Tibial nerve (tissue), 4 donors: ENCODE results near the gene SPATA20.

Experiments
- EP300 ChIP-seq, 2 donors: sonication (generic); formaldehyde crosslinking; IDR thresholded peaks; one replicate each; pipeline ENCODE4 v1.6.1; 2017; ENCODE audit warnings: antibody characterized with exemption in 2 of 2, mild to moderate bottlenecking in 1 of 2
- POLR2A ChIP-seq, 2 donors: fragments of 450-650 bp; IDR thresholded peaks; one replicate each; pipeline ENCODE4 v1.6.1; 2017; ENCODE audit warnings: antibody characterized with exemption in 2 of 2, mild to moderate bottlenecking in 2 of 2, moderate library complexity in 2 of 2
- TF ChIP-seq, protein P1 (sequence below), 5 experiments: fragments of 200-600 bp in 3 of 5; fragments of 450-650 bp in 2 of 5; sonication (generic) in 3 of 5; IDR thresholded peaks; one replicate each; pipeline ENCODE4 v1.5.1; 2016 to 2019; ENCODE audit warnings: antibody characterized with exemption in 5 of 5, mild to moderate bottlenecking in 3 of 5, moderate library complexity in 2 of 5

DNA sequence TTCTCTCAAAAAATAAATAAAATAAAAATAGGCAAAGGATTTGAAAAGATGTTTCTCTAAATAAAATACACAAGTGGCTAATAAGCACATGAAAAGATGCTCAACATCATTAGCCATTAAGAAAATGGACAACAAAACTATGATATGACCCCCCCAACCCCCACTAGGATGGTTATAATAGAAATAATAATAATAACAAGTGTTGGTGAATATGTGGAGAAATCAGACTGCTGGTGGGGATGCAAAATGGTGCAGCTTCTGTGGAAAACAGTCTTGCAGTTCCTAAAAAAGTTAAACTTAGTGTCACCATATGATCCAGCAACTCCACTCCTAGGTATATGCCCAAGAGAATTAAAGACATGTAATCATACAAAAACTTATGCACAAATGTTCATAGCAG, 47.7 kb upstream of the SPATA20 start:
- TF ChIP-seq, protein P1, sequence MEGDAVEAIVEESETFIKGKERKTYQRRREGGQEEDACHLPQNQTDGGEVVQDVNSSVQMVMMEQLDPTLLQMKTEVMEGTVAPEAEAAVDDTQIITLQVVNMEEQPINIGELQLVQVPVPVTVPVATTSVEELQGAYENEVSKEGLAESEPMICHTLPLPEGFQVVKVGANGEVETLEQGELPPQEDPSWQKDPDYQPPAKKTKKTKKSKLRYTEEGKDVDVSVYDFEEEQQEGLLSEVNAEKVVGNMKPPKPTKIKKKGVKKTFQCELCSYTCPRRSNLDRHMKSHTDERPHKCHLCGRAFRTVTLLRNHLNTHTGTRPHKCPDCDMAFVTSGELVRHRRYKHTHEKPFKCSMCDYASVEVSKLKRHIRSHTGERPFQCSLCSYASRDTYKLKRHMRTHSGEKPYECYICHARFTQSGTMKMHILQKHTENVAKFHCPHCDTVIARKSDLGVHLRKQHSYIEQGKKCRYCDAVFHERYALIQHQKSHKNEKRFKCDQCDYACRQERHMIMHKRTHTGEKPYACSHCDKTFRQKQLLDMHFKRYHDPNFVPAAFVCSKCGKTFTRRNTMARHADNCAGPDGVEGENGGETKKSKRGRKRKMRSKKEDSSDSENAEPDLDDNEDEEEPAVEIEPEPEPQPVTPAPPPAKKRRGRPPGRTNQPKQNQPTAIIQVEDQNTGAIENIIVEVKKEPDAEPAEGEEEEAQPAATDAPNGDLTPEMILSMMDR (IDR thresholded peaks at IDR 0.05): no peak
- TF ChIP-seq POLR2A (IDR thresholded peaks at IDR 0.05): no peak
- no peak for TF ChIP-seq EP300 (IDR thresholded peaks at IDR 0.05)
